HG03039 (cell line): Measurements from ENCODE around the gene SLC17A5.
"Not testable (repeated sequence)": the region's sequence is repeated elsewhere in the genome, so short reads cannot be mapped to it uniquely, and the experiment has no call there.

Source experiments
- ATAC-seq: cut with Tn5 transposase; IDR thresholded peaks from one replicate; pipeline ENCODE4 v1.9.1; 2021; ENCODE audit warnings: mild to moderate bottlenecking, moderate library complexity; ENCODE audit not compliant: unreplicated experiment

SLC17A5 gene

DNA sequence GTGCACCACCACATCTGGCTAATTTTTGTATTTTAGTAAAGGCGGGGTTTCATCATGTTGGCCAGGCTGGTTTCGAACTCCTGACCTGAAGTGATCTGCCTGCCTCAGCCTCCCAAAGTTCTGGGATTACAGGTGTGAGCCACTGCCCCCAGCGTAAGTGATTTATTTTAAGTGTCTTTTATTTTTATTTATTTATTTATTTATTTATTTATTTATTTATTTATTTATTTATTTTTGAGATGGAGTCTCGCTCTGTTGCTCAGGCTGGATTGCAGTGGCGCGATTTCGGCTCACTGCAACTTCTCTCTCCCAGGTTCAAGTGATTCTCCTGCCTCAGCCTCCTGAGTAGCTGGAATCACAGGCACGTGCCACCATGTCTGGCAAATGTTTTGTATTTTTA is 30.3 kb downstream of the SLC17A5 start:
- not testable (repeated sequence) for ATAC-seq

DNA sequence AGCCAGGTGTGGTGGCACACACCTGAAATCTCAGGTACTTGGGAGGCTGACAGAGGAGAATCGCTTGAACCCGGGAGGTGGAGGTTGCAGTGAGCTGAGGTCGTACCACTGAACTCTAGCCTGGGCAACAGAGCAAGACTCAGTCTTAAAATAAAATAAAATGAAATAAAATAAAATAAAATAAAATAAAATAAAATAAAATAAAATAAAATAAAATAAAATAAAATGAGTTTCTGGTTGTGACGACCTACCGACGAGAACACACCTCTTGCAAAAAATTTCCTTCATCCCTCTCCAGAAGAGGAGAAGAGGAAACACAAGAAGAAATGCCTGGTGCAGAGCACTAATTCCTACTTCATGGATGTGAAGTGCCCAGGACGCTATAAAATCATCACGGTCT is 35.7 kb downstream of the SLC17A5 start:
- ATAC-seq = not testable (repeated sequence)

DNA sequence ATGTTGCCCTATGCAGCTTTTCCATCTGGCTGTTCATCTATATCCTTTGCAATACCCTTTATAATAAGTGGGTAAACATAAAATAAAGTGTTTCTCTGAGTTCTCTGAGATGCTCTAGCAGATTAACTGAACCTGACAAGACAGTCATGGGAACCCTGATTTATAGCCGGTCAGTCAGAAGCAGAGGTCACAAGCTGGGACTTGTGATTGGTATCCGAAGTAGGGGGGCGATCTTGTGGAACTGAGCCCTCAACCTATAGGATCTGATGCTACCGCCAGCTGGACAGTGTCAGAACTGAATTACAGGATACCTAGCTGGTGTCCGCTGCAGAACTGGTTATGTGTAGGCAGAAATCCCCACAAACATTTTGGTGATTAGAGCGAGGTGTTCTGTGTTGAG is 39.0 kb downstream of the SLC17A5 start:
- no peak for ATAC-seq

DNA sequence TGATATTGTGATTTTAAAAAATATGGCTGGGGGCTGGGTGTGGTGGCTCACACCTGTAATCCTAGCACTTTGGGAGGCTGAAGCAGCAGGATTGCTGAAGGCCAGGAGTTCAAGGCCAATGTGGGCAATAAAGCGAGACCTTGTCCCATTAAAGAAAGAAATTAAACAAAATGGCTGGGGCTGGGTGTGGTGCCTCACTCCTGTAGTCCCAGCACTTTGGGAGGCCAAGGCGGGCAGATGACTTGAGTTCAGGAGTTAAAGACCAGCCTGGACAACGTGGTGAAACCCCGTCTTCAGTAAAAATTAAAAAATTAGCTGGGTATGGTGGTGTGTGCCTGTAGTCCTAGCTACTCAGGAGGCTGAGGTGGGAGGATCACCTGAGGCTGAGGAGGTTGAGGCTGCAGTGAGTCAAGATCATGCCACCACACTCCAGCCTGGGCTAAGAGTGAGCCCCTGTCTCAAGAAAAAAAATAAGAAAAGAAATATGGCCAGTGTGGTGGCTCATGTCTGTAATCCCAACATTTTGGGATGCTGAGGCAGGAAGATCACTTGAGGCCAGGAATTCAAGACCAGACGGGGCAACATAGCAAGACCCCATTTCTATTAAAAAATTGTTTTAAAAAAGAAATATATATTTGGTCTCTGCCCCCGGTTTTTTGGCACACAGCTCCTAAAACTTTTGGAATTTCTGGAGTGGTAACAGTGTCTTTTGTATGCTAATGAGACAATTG is 39.8 kb downstream of the SLC17A5 start:
- ATAC-seq = no peak

DNA sequence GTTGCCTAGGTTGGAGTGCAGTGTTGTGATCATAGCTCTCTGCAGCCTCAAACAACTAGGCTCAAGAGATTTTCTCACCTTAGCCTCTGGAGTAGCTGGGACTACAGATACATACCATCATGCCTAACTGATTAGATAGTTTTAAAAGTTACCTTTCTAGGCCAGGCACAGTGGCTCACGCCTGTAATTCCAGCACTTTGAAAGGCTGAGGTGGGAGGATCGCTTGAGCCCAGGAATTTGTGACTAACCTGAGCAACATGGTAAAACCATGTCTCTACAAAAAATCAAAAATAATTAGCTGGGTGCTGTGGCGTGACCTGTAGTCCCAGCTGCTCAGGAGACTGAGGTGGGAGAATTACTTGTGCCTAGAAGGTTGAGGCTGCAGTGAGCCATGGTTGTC is 41.2 kb downstream of the SLC17A5 start:
- no peak for ATAC-seq

DNA sequence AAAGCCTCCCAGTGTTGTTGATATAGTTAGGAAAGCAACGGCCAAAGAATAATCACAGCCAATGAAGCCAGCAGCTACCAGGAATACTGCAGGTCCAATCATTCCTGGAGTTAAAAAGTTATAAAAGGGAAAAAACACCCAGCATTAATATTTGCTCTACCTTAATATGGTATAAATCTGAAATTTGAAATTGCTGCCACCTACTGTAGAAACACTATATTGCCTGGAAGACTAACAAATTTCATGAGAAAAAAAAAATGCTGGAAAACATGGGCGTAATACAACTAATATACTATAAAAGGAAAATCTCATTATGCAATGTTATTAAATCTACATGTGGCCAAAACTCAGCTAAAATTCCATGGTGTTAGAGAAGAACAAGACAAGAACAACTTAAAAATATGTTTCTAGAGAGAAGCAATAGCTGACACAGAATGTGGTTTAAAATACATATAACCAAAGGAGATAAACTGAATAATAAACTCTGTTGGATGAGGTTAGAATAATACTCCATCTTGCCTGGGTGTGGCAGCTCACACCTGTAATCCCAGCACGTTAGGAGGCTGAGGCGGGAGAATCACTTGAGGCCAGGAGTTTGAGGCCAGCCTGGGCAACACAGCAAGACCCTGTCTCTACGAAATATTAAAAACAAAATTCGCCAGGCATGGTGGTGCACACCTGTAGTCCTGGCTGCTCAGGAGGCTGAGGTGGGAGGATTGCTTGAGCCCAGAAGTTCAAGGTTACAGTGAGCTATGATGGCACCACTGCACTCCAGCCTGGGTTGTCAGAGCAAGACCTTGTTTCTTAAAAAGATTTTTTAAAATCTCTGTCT is 43.1 kb downstream of the SLC17A5 start:
- no peak for ATAC-seq

DNA sequence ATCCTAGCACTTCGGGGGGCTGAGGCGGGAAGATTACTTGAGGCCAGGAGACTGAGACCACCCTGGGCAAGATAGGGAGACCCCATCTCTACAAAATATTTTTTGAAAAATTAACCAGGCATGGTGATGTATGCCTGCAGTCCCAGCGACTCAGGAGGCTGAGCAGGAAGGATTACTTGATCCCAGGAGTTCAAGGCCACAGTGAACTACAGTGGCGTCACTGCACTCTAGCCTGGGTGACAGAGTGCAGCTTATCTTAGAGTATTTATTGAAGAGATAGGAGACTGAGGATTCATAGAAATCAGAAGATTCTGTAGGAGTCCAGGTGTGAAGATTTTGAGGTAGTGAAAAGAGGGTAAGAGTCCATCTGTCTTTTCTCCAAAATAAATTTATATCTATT is 45.0 kb downstream of the SLC17A5 start:
- ATAC-seq = no peak

DNA sequence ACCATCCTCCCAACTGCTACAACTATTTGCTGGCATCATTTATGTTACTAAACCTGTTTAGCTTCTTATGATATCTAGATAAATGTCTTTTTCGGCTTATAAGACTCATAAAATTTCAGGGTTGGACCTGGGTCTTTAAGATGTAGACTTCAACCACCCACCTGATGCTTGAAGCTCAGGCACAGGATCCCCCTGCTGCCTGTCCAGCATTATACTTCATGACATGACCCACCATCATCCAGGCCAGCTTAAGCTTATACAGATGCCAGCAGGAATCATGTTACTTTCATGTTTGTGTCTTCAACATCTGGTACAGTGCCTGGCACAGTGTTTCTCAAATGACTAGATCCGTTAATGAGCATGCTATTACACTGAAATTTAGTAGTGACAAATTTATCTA is 47.4 kb downstream of the SLC17A5 start:
- no peak for ATAC-seq

DNA sequence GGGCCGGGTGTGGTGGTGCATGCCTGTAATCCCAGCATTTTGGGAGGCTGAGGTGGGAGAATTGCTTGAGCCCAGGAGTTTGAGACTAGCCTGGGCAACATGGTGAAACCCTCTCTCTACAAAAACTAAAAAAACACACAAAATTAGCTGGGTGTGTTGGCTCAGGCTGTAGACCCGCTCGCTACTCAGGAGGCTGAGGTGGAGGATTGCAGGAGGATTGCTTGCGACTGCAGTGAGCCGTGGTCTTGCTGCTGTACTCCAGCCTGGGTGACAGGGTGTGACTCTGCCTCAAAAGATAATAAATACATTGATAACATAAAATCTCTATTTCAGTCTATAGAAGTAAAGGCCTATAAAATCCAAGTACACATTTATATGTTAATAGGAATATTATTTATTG is 49.3 kb downstream of the SLC17A5 start:
- ATAC-seq = no peak

DNA sequence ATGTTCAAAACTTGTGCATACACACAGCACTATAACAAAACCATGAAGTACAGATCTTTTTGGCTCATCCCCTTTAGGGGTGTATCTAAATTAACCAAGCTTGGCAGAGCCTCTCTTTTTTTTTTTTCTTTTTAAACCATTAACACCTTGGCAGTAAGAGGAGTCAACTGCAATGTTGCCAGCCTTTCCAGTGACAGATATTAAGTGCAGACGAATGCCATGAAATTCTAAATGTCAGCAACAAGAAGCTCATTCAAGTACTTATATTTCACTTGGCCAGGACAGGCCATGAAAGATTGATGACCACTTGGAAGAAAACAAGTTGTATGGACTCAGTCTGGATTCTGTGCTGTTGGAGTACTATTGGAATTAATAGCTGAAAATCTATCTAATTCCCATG is 49.8 kb downstream of the SLC17A5 start:
- no peak for ATAC-seq

DNA sequence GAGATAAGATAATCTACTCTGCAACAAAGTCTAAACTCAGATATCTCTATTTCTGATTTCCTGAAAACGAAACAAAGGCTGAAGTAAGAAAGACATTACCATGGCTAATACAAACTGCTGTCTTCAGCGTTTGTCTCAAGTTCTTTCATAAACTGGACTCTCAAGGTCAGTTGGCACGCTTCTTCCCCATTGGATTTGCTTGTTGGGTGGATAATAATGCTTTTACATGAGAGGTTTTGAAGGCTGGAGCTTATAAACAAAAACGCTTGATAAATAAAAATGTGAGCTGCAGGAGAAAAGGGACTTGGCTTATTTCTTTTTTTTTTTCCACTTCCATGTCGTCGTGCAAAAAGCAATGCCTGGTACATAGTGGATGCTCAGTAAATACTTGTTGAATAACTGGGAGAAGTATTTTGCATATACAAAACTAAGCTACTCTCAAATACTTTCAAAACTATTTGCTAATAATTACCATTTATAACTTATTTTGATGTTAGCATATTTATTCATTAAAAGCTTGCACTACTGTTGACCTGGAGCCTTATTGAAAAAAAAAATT is 67.3 kb downstream of the SLC17A5 start:
- no peak for ATAC-seq

DNA sequence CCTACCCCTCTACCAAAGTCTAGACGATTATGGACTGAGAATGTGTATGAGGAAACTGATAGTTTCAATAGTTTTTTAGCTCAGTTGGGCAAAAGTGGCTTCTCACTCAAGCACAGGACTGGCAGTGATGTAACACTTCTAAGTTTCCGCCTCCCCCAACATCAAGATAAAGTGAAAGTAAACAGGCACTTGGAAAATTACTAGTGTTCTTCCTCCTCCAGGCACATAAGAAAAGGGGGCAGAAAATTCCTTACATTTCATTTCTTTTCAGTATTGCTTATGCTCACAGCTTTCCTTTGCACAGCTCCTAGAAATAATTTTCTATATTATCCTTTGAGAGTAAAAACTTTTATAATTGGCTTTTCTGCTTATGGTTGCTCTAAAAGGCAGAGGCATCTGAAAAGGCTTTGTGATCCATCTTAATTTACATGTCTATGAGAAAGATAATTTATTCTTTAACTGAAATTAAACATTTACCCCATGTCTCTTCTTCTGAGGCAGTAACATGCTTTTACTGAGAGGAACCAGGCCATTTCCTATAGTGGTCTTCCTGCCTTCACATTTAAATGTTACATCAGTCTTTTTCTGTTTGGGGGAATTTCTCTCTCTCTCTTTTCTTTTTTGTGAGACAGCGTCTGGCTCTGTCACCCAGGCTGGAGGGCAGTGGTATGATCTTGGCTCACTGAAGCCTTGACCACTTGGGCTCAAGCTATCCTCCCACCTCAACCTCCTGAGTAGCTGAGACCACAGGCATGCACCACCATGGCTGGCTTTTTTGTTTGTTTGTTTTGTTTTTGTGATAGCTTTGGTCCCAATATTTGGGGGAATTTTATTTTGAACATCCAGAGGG is 68.0 kb downstream of the SLC17A5 start:
- peak; percentile 79 for ATAC-seq

DNA sequence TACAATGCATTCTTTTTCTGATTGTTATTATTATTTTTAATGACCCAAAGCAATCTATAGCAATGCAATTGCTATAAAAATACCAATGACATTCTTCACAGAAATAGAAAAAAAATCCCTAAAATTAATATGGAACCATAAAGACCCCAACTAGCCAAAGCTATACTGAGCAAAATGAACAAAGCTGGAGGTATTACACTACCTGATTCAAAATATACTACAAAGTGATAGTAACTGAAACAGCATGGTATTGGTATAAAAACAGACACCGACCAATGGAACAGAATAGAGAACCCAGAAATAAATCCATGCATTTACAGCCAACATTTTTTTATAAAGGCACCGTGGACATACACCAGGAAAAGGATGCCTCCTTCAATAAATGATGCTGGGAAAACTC is 72.5 kb downstream of the SLC17A5 start:
- no peak for ATAC-seq

DNA sequence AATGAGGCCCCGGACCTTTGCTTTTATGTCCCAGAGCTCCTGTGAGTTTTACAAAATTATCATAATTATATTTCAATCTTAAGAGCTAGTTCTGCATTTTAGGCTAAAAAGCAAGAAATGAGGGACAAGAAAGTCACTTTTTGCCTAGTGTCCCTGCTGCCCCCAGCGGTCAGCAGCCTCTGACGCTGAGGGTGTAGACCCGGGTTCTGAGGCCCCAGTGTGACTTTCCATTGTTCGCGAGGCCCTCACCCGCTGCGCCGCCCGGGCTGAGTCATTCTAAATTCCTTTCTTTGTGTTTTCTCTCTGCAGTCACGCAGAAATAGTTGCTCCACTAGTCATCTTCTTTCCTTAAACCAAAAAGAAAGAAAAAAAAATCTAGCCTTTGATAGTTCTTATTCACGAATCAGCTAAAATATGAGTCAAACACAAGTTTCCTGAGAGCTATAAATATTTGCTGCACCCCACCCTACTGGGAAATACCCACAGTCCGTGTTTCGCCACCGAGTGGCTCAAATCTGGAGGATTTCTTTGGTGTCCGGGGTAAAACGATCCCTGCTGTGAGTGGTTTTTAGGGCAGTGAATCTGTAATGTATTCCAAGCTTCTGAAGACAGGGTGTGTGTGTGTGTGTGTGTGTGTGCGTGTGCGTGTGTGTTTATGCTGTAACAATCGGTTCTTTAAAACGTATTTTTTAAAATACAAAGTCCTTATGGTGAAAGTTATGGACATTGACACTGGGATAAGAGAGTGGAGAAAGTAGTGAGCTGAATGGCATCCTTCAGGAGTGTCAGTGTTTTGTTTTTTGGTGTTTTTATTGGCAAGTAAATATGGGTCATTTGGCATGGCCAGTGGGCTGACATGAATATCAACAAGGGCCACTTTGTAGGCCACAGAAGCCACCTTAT is 73.3 kb downstream of the SLC17A5 start:
- ATAC-seq = peak; percentile 69

DNA sequence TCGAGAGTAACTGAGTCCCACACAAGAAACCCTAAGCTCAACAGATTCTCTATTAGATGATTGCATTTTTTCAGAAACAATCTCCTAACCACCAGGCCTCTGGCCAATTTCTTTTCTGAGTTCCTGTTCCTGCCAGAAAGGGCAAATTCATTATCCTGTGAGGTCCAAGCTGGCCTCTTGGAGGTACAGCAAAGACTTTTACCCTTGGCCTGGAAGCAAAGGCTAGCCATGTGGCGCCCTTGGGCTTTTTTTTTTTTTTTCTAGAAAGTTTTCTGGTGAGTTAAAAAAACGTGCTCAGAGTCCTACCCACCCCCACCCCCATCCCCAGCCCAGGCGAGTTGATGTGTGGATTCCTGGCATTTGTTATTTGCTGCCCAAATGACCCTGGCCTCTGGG is 73.9 kb downstream of the SLC17A5 start:
- ATAC-seq = no peak

DNA sequence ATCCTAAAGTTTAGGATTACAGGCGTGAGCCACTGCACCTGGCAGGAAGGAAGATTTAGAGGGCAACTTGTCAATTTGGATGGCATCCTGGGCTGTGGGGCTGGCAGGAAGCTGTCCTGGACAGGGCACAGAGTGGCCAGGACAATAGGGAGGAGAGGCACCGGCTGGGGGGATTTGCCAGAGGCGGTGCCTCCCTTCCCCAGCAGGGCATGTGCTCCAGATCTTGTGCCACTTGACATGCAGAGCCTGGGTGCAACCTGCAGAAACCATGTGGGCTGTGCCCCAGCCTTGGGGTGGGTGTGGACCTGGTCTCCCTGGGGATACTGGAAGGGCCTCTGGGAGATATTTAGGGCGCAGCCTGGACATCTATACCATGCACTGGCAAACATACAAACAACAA is 74.4 kb downstream of the SLC17A5 start:
- ATAC-seq = no peak

DNA sequence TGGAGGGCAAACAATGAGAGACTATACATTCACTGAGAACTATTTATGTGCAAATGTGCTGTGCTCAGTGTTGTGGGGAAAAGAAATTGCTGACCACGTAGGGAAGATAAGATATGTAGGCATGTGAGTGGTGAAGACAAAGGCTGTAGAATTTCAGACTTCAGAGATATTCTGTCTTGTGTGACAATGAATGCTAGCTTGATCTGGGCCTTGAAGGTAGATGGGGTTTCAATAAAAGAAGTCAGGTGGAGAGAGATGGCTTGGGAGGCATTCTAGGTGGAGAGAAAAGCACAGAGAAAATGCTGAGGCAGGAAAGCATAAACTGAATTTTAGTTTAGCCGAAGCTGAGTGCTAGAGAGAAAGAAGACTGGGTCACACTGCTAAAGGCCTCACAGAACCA is 76.1 kb downstream of the SLC17A5 start:
- no peak for ATAC-seq

DNA sequence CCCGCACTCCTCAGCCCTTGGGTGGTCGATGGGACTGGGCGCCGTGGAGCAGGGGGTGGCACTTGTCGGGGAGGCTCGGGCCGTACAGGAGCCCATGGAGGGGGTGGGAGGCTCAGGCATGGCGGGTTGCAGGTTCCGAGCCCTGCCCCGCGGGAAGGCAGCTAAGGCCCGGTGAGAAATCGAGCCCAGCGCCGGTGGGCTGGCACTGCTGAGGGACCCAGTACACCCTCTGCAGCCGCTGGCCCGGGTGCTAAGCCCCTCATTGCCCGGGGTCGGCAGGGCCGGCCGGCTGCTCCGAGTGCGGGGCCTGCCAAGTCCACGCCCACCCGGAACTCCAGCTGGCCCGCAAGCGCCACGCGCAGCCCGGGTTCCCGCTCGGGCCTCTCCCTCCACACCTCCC is 81.3 kb downstream of the SLC17A5 start:
- ATAC-seq = not testable (repeated sequence)

DNA sequence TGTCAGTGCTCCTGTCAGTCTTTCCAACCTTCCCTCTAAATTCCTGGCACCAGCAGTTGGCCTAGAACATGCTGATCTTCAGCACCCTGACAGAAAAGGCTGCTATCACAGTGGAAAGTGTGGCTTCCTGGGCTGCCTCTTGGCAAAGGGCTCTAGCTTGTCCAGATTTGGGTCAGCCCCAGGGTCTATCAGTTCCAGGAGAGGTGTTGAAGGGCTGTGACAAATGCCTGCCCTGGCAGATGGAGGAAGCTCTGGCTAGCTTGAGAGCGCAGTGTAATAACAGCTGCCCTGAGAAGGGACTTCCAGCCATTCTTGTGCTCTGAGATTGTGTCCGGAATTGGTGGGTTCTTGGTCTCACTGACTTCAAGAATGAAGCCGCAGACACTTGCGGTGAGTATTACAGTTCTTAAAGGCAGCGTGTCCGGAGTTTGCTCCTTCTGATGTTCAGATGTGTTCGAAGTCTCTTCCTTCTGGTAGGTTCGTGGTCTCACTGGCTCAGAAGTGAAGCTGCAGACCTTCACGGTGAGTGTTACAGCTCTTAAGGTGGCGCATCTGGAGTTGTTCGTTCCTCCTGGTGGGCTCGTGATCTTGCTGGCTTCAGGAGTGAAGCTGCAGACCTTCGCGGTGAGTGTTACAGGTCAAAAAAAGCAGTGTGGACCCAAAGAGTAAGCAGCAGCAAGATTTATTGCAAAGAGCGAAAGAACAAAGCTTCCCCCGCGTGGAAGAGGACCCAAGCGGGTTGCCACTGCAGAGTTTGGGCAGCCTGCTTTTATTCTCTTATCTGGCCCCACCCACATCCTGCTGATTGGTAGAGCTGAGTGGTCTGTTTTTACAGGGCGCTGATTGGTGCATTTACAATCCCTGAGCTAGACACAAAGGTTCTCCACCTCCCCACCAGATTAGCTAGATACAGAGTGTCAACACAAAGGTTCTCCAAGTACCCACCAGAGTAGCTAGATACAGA is 82.3 kb downstream of the SLC17A5 start:
- ATAC-seq = not testable (repeated sequence)
